Hematopoietic multipotent progenitor cell (in vitro differentiated cells): ENCODE data around the gene PRRX1. TPM values are rescaled to one million over a fixed set of nuclear protein-coding genes. Genes with fewer than 3 reads are reported as not detected.
A peak's percentile ranks its signal among the peaks of the same experiment; 100 is the strongest.

ENCODE experiments used
- DNase-seq, 3 donors: peaks; one replicate each; pipeline ENCODE4 v3.0.0-alpha.2; 2011 to 2015; ENCODE audit warnings: low read depth in 2 of 3, low spot score in 2 of 3
- total RNA-seq: library from RNA; depleted of rRNA; stranded (reverse); fragments of >200 nt; gene quantifications from one replicate; pipeline ENCODE4 v1.2.3, GENCODE V29; 2012

The PRRX1 gene
- not detected for total RNA-seq

- DNase-seq, result no peak
Observed at GRCh38 chr1:170664093-170664827, at the start of gene PRRX1. Gene PRRX1, plus strand, starts transcription at chr1:170664131. Its CDS starts 88 bp downstream, at chr1:170664219.

- no peak for DNase-seq
Observed at GRCh38 chr1:170617591-170618330, 46.2 kb upstream of the PRRX1 start.

- no peak for DNase-seq
Observed at GRCh38 chr1:170618421-170618820, 45.5 kb upstream of the PRRX1 start.

GRCh38 chr1:170619241-170620028 lies 44.5 kb upstream of the PRRX1 start:
- DNase-seq, result no peak

DNA sequence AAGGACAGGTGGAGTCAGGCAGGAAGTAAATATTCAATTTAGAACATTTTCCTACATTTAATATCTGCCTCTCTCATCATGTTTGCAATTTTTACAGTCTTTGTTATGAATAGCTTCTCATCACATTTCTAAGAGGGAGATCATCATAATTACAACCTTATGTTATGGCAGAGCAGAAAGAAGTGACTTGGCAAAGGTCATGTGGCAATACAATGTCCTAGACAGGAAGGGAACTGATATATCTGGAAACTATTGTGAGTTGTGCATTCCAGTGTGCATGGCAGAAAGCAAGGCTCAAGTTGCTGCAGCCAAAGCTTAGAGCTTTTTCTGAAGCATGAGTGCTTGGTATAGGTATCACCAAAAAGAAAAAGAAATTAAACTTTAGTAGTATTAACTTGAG lies 43.8 kb upstream of the PRRX1 start:
- no peak for DNase-seq

DNA sequence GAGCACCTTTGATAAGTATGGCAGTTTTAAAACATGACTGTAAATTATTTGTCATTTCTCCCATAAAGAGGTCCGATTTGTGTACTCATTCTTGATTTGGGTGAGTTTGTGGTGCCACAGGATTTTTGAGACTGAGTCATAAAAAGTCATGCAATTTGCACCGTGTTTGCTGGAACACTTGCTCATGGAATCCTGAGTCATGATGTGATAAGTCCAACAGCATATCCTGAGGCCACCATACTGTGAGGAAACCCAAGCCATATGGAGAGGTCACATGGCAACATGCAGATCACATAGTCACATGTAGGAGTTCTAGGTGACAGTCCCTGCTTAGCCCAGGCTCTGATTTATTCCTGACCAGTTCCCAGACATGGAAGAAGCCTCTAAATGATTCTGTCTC lies 40.8 kb upstream of the PRRX1 start:
- DNase-seq, result no peak

DNA sequence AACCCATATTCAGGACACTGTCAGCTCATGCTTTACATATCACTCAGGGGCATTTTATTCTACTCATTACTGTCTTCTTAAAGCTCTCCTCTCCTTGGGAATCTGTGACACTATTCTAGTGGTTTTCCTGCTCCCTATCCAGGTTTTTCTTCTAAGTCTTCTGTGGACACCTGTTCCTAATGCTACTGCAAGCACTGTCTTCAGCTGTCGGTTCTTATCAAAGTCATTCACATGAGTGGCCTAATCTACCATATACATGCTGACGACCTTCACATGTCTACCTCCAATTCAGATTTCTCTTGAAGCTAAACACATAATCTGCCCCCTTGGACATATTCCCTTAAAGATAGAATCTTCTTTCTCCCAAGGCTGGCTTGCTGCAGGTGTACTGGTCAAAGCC lies 39.8 kb upstream of the PRRX1 start:
- DNase-seq, result no peak

- DNase-seq, result no peak
Observed at GRCh38 chr1:170630977-170631376, 33.0 kb upstream of the PRRX1 start.

GRCh38 chr1:170634293-170634692 lies 29.6 kb upstream of the PRRX1 start:
- no peak for DNase-seq

- DNase-seq, result no peak
Observed at GRCh38 chr1:170634824-170635410, 29.0 kb upstream of the PRRX1 start.

- DNase-seq, result no peak
Observed at GRCh38 chr1:170640581-170640980, 23.4 kb upstream of the PRRX1 start.

DNA sequence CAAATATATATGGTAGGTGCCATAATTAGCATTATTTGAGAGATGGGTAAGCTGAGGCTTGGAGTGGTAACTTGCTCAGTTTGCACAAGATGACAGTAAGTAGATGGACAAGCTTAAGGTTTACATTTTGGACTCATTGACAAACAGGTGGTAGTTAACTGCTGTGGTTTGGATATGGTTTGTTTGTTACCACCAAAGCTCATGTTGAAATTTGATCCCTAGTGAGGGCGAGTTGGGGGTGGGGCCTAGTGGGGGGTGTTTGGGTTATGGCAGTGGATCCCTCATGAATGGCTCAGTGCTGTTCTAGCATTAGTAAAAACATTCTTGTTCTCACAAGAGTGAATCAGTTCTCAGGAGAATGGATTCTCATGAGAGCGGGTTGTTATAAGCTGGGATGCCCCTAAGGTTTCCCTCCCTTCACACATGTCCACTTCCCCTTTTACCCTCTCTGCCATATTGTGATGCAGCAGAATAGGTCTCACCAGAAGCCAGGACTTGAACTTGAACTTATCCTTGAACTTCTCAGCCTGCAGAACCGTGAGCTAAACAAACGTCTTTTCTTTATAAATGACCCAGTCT lies 6.6 kb upstream of the PRRX1 start:
- no peak for DNase-seq

- DNase-seq, result no peak
Observed at GRCh38 chr1:170659399-170660035, 4.4 kb upstream of the PRRX1 start.

GRCh38 chr1:170660281-170660713 lies 3.6 kb upstream of the PRRX1 start:
- peak in 1 of 3 donors; percentile 7 for DNase-seq

DNA sequence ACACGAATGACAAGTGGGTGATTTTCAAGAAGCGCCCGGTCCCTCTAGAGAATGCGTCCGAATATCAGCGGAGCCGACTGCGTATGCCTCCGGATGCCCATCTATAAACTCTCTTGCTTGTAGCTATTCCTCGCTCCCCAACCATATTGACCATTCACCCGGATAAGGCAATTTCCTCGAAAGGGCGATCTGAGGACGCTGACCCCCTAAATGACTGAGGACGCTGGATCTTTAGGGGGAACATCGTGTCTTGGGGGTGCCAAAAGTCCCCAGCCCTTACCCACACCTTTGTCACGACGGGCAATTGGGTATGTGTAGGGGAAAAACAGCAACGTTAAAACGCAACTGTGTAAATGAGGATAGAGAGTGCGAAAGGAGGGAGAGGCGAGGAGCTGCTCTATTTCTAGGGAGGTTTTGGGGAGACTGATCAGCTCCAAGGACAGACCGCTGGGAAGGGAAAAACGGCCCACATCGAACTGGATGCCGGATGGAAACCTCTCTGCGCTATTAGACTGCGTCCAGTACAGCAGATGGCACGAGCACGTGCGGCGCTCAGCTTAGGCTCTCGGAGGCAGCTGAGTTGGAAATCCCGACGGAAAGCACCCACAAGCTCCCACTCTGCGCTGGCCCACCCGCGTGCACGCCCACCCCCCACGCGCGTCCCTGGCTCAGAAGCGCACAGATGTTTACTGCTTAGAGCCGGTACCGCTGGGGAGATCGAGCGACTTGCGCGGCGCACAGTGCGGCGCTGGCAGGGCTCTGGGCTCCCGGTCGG lies 2.9 kb upstream of the PRRX1 start:
- DNase-seq, result peak in 1 of 3 donors; percentile 16

DNA sequence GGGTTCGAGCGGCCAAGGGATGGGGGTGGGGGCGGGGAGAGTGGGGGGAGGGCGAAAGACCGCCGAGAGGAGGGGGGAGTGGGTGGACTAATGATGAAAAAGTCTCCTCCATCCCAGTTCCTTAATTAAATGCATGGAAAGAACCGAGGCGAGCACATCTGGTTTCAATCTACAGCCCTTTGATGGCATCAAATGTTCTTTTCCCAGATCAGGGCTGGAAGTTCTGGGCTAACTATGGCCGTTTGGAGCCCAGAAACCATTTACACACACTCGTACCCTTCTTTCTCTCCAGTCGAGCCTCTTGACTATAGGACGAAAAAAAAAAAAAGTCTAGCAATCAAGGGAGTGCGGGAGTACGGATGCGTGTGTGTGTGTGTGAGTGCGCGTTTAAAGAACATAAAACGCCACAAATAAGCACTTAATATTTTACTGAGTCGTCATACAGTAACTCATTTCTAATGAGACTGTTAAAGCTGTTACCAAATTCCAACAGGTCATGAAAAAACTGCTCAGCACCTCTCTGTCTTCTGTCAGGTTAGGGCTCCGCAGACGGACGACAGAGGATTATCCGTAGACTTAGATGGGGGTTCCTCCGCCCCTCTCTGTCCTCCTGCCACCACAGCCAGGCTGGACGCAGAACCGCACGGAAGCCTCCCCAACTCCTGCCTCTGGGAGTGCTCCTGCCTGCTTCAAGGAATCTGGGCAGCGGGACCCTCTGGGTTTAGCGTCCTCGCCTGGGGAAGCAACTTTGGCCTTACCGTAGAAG lies 2.1 kb upstream of the PRRX1 start:
- DNase-seq, result peak in 1 of 3 donors; percentile 29

DNA sequence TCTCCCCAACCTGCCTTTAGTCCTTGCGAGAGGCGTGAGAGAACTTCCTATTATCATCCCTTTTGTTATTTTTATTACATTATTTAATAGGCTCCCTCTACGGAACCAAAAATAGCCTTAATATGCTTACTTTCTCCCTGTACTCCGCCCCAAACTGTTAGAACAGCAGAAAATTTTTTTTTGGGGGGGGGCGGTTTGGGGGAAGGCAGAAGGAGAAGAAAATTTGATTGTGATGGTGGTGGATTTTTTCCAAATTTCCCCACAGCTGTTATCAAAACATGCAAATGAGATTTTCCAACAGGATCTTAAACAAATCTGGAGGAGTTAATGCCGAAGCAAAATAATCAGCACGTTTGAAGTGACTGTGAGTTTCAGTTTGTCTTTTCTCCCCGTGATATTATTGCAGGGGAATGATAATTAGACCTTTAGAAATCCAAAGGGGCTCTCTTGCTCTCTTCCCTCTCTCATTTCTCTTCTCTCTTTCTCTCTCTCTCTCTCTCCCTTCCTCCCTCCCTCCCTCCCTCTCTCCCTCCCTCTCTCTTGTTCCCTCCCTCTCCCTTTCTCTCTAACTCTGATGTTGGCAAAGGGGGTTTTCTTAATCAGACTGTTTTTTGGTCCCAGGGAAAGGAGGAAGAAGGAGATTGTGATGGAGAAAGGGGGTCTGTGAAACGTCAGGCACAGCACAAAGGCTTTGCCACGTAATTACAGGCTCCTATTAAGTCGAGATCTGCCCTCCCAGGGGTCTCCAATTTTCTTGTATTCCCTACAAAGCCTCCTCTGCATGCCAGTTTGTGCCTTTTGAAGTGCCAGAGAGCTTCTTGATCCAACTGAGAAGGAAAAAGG lies 1.1 kb upstream of the PRRX1 start:
- peak in 1 of 3 donors; percentile 9 for DNase-seq
